Stimulated activated memory B cell treated with anti-CD40 and anti-IgM and Interleukin-4, amounts not matched to agents 10 μg/mL and 1 μg/mL and 100 μg/mL, for 72 hours (primary cell): ENCODE results near the gene CYB5R3.
"Not testable (repeated sequence)": the region's sequence is repeated elsewhere in the genome, so short reads cannot be mapped to it uniquely, and the experiment has no call there.

ENCODE experiments used
- ATAC-seq: fragments of 150-1000 bp; cut with Tn5 transposase; 2 replicates; pipeline ENCODE4 v1.10.0; 2021
- H3K27ac Mint-ChIP-seq: one replicate; pipeline ENCODE4 v1.8.0; 2022; ENCODE audit warnings: mild to moderate bottlenecking, mixed read lengths
- H3K27me3 Mint-ChIP-seq: one replicate; pipeline ENCODE4 v1.8.0; 2022; ENCODE audit warnings: mixed read lengths
- H3K36me3 Mint-ChIP-seq: one replicate; pipeline ENCODE4 v1.8.0; 2022; ENCODE audit warnings: mixed read lengths
- H3K4me1 Mint-ChIP-seq: one replicate; pipeline ENCODE4 v1.8.0; 2022; ENCODE audit warnings: mixed read lengths
- H3K4me3 Mint-ChIP-seq: one replicate; pipeline ENCODE4 v1.8.0; 2022; ENCODE audit warnings: mild to moderate bottlenecking, moderate library complexity, mixed read lengths
- H3K9me3 Mint-ChIP-seq: one replicate; pipeline ENCODE4 v1.8.0; 2022; ENCODE audit warnings: mixed read lengths

The CYB5R3 gene

DNA sequence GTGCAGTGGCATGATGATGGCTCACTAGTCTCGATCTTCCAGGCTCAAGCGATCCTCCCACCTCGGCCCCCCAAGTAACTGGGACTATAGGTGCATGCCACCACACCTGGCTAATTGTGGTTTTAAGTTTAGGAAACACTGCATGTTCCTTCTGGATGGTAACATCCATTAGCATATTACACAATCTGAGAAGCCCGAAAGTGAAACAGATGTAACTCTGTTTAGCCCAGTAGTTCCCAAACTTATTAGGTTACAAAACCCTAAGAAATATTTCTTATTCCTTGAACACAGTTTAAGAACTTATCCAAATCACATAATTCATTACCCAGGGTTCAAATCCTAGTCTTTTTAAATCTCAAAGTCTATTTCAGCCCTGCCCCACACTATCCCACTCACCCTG is 62.8 kb downstream of the CYB5R3 start:
- H3K27ac Mint-ChIP-seq = no peak overlapping the region
- ATAC-seq = no peak
- peaks cover 54% of the 10 kb centered on the region for H3K36me3 Mint-ChIP-seq
- no peak overlapping the region for H3K4me3 Mint-ChIP-seq
- H3K27me3 Mint-ChIP-seq = no peaks in the 10 kb centered on the region
- H3K4me1 Mint-ChIP-seq = peaks cover 21% of the 10 kb centered on the region
- no peaks in the 10 kb centered on the region for H3K9me3 Mint-ChIP-seq

DNA sequence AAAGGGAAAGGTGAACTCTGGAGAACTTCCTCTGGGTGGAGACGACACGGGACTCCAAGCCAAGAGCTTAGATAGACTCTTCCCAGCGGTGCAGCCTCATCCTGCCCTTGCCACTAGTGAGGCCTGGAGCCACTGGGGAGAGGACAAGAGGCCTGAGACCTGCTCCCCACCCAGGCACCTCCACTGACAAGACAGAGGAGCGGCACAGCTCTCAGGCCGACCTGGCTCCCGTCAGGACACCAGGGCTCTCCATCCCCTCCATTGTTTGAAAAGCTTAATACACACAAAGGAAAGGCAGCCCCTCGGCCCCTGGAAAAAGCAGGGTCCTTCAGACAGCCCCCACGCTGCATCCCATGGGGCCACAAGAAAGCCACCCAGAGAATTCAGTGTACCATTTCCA is 64.1 kb downstream of the CYB5R3 start:
- ATAC-seq = no peak
- no peak overlapping the region for H3K27ac Mint-ChIP-seq
- H3K4me1 Mint-ChIP-seq = peaks cover 29% of the 10 kb centered on the region
- H3K4me3 Mint-ChIP-seq = no peak overlapping the region
- H3K27me3 Mint-ChIP-seq = no peaks in the 10 kb centered on the region
- H3K36me3 Mint-ChIP-seq = peaks cover 54% of the 10 kb centered on the region
- no peaks in the 10 kb centered on the region for H3K9me3 Mint-ChIP-seq

GRCh38 chr22:42584364-42584940 is 64.7 kb downstream of the CYB5R3 start:
- no peaks in the 10 kb centered on the region for H3K9me3 Mint-ChIP-seq
- H3K4me3 Mint-ChIP-seq = no peak overlapping the region
- no peaks in the 10 kb centered on the region for H3K27me3 Mint-ChIP-seq
- no peak for ATAC-seq
- peaks cover 47% of the 10 kb centered on the region for H3K36me3 Mint-ChIP-seq
- H3K27ac Mint-ChIP-seq = no peak overlapping the region
- peaks cover 29% of the 10 kb centered on the region for H3K4me1 Mint-ChIP-seq

DNA sequence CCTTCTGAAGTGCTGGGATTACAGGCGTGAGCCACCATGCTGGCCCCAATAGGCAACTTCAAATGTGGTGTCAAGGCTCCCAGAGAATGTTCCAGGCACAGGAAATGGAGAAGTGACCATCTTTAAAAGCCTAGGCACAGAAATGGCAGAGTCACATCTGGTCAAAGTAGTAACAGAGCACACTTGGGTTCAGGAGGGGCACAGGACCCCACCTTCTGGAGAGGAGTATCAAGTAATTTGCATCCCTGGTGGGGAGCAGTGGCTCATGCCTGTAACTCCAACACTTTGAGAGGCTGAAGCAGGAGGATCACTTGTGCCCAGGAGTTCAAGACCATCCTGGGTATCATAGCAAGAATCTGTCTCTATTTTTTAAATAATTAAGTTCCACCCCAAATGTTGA is 66.2 kb downstream of the CYB5R3 start:
- peaks cover 49% of the 10 kb centered on the region for H3K36me3 Mint-ChIP-seq
- no peak overlapping the region for H3K27ac Mint-ChIP-seq
- no peak overlapping the region for H3K4me3 Mint-ChIP-seq
- H3K27me3 Mint-ChIP-seq = no peaks in the 10 kb centered on the region
- peaks cover 26% of the 10 kb centered on the region for H3K4me1 Mint-ChIP-seq
- H3K9me3 Mint-ChIP-seq = no peaks in the 10 kb centered on the region
- no peak for ATAC-seq

DNA sequence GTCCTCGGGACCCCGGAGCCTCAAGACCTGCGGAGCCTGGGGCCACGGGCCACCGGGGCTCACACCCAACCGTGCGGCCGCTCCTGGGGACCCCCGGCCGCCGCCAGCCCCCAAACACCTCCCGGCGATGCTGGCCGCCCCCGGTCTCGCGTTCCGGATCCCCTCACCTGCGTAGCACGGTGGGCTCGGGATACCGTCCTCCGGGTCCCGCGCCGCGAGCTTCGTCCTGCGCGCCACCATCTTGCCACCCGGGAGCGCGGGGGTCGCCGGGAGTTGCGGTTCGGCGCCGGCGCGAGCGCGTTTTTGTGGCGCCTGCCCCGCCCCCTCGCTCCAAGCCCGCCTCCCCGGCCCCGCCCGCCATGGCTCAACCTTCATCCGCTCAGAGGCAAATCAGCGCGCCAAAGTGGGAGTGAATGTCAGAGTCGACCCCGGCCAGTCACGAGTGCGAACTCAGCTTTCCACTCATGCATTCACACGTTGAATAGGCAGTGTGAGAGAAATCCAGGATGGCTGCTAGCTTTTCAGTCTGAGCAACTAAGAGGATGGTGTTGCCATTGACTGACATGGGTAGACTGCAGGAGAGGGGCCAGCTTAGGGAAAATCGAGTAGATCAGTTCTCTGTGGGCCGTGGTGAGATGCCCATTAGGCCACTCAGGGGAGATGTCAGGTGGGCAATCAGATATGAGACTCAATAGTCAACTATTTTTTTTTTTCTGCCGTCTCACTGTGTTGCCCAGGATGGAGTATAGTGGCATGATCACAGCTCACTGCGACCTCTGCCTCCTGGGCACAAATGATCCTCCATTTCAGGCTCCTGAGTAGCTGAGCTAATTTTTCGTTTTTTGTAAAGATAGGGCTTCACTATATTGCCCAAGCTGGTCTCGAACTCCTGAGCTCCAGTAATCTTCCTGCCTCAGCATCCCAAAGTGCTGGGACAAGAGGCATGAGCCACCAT is 67.2 kb downstream of the CYB5R3 start:
- Mint-ChIP-seq H3K27ac (peak overlapping the region; percentile 95), H3K36me3 (peaks cover 49% of the 10 kb centered on the region), H3K9me3 (no peaks in the 10 kb centered on the region), H3K4me1 (peaks cover 19% of the 10 kb centered on the region), H3K4me3 (peak overlapping the region; percentile 100), H3K27me3 (no peaks in the 10 kb centered on the region)
- peak; percentile 89 for ATAC-seq

DNA sequence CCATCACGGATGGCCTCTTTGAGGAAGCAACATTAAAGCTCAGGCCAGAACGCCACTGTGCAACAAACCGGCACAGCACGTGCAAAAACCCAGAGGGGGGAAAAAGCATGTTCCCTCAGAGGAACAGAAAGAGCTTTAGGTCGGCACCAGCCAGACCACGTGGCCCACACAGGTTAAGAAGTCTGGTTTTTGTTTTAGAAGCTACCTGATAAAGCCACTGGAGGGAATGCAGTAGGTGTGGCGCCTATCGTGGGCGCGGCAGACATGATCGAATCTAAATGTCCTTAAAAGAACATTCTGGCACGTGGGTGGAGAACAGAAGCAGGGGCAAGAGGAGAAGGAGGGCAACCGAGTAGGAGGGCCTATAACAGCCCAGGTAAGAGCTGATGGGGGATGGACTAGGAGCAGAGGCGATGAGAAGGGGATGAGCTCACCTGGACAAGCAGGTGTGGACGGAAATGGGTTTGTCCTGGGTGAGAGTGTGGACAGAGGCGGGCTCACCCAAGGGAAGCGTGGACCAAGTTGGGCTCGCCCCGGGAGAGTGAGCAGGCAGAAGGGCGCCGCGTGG is 67.9 kb downstream of the CYB5R3 start:
- Mint-ChIP-seq H3K4me3 (peak overlapping the region; percentile 100), H3K4me1 (peaks cover 19% of the 10 kb centered on the region), H3K36me3 (peaks cover 42% of the 10 kb centered on the region), H3K27ac (peak overlapping the region; percentile 95)
- peak; percentile 69 for ATAC-seq
- H3K27me3 Mint-ChIP-seq, H3K9me3 Mint-ChIP-seq: not testable (repeated sequence)

DNA sequence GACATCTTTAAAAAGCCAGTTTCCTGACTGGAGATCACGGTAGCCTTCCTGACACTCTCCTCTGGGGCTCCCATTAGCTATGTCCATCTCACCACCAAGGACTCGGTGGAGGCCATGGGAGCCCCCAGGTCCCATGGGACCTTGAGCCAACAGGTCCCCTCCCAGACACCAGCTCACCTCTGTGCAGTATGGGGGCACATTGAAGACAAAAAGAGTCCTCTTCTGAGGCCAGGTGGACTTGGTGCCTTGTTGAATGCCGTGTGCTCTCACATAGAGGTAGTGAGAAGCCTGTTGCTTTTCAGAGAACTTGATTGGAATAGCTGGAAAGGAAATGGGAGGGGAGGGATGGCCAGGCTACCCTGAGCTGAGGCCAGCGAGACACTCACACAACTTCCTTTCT is 69.2 kb downstream of the CYB5R3 start:
- peaks cover 19% of the 10 kb centered on the region for H3K4me1 Mint-ChIP-seq
- ATAC-seq, H3K9me3 Mint-ChIP-seq, H3K27ac Mint-ChIP-seq, H3K4me3 Mint-ChIP-seq, H3K27me3 Mint-ChIP-seq: not testable (repeated sequence)
- H3K36me3 Mint-ChIP-seq = peaks cover 36% of the 10 kb centered on the region

DNA sequence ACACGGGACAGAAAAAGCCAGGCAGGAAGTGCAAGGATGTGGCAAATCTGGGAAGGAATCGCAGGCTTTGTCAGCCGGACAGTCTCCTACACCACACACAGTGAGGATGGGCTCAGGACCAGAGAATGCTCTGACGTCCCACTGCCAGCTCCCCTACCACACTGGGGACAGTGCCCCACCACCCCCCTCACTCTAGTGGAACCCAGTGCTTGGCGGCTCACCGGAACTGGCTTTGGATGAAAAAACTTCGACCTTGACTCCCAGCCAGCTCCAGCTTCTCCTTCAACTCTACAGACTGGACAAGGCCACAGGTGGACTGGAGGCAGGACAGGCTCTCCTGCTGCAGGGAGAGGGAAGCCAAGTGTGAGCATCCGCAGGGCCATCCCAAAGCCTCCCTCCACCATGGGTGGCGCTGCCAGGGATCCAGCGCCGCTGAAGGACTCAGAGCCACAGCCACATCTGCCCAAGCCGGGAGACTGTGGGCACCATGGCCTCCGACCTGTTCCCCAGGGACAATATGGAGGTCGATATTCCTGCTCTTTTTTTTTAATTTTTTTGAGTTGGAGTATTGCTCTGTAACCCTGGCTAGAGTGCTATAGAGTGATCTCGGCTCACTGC is 71.5 kb downstream of the CYB5R3 start:
- H3K27ac Mint-ChIP-seq = no peak overlapping the region
- ATAC-seq = no peak
- no peak overlapping the region for H3K4me3 Mint-ChIP-seq
- no peaks in the 10 kb centered on the region for H3K9me3 Mint-ChIP-seq
- peaks cover 34% of the 10 kb centered on the region for H3K36me3 Mint-ChIP-seq
- H3K4me1 Mint-ChIP-seq = peaks cover 19% of the 10 kb centered on the region
- H3K27me3 Mint-ChIP-seq = no peaks in the 10 kb centered on the region

GRCh38 chr22:42577141-42577540 is 72.1 kb downstream of the CYB5R3 start:
- not testable (repeated sequence) for H3K27ac Mint-ChIP-seq, H3K4me3 Mint-ChIP-seq, H3K9me3 Mint-ChIP-seq, ATAC-seq, H3K27me3 Mint-ChIP-seq
- Mint-ChIP-seq H3K4me1 (peaks cover 14% of the 10 kb centered on the region), H3K36me3 (peaks cover 30% of the 10 kb centered on the region)

DNA sequence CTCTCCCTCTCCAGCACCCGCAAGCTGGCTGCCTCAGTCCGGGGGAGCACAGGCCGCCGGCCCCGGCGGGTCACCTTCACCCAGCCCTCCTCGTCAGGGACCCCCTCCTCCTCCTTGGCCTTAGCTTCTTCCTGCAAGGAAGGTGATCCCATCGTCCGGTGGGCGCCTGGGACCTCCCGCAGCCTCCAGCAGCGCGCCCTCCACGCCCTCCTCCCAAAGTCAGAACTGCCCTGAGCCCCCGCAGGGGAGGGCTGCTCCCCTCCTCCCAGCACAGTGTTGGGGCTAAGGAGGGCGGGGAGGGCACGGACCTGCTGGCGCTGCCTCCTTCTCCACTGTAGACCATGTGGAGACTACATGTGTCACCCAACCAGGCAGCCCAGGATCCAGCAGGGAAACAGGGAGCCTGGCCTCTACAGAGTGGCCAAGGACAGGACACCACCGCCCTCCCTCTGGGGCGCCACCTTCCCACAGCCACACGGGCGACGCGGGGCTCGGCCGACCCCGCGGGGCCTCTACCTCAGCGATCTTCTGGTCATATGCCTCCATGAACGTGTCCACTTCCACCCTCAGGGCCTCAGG is 73.1 kb downstream of the CYB5R3 start:
- H3K4me3 Mint-ChIP-seq, H3K27me3 Mint-ChIP-seq, H3K9me3 Mint-ChIP-seq, H3K27ac Mint-ChIP-seq, H3K4me1 Mint-ChIP-seq: not testable (repeated sequence)
- H3K36me3 Mint-ChIP-seq = peaks cover 30% of the 10 kb centered on the region
- peak; percentile 21 for ATAC-seq

DNA sequence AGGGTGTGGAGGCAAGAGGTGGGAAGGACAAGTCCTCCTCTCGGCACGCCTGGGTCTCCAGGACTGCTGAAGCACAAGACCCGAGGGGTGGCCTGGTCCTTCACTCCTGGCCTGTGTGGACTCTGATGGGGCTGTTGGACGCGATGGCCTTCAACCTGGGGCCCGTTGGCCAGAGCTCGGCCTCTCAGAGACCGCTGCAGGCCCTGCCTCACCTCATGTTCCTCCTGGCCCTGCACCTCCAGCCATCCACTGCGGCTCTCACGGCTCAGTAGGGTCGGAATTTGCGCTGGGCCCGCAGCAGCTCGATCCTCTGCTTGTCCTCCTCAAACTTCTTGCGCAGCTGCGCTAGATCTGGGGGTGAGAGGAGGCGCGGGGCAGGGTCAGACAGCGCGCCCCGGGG is 74.7 kb downstream of the CYB5R3 start:
- H3K36me3 Mint-ChIP-seq = peaks cover 38% of the 10 kb centered on the region
- not testable (repeated sequence) for H3K4me1 Mint-ChIP-seq, H3K27me3 Mint-ChIP-seq, H3K4me3 Mint-ChIP-seq, ATAC-seq, H3K9me3 Mint-ChIP-seq, H3K27ac Mint-ChIP-seq

- H3K4me1 Mint-ChIP-seq, H3K27me3 Mint-ChIP-seq, H3K4me3 Mint-ChIP-seq, H3K27ac Mint-ChIP-seq, ATAC-seq, H3K9me3 Mint-ChIP-seq: not testable (repeated sequence)
- H3K36me3 Mint-ChIP-seq = peaks cover 38% of the 10 kb centered on the region
Observed at GRCh38 chr22:42574046-42574445, 75.1 kb downstream of the CYB5R3 start.

DNA sequence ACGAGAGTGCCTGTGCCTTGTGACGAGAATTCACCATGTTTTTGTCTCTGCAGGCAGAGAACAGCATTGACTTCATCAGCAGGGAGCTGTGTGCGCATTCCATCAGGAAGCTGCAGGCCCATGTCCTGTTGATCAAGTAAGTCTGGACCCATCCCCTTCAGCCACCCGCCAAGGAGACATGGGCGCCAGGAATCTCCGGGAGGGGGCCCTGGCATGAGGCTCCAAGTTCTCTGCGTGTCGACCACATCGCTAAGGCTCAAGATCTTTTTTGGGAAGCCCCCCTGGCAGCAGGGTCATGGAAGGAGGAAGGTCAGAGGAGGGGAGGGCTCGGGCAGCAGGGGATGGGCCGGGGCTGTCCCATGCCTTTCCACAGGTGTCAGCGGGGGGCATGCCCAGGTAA is 78.1 kb downstream of the CYB5R3 start:
- H3K4me3 Mint-ChIP-seq, H3K27me3 Mint-ChIP-seq: not testable (repeated sequence)
- peak; percentile 38 for ATAC-seq

DNA sequence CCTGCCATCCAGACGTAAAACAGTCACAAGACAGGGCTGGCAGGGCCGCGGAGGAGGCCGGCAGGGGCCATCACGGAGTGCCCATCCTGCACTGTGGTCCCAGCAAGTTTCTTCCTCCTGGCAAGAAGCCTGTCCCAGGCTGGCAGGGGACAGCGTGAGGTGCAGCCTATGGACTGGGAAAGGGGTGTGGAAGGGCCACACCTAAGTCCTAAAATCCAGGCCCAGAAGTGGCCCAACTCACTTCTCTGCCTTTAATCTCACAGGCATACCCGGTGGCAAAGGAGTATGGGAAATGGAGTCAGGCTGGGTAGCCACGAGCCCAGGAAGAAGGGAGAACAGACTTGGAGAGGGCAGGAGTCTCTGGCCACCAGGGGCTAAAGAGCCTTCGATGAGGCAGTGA is 78.6 kb downstream of the CYB5R3 start:
- H3K4me1 Mint-ChIP-seq, H3K27me3 Mint-ChIP-seq, ATAC-seq, H3K4me3 Mint-ChIP-seq, H3K27ac Mint-ChIP-seq, H3K9me3 Mint-ChIP-seq: not testable (repeated sequence)
- H3K36me3 Mint-ChIP-seq = peaks cover 15% of the 10 kb centered on the region

More for the DNA sequence above, 78.1 kb downstream of the CYB5R3 start:
- not testable (repeated sequence) for H3K9me3 Mint-ChIP-seq, H3K27ac Mint-ChIP-seq, H3K4me1 Mint-ChIP-seq
- peaks cover 20% of the 10 kb centered on the region for H3K36me3 Mint-ChIP-seq

DNA sequence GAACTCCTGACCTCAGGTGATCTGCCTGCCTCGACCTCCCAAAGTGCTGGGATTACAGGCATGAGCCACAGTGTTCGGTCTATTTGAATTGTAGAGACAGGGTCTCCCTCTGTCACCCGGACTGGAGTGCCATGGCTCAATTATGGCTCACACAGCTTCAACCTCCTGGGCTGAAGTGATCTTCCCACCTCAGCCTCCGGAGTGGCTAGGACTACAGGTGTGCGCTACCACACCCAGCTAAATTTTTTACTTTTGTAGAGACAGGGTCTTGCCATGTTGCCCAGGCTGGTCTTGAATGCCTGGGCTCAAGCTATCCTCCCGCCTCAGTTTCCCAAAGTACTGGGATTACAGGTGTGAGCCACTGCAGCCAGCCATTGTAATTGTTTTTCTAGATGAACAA is 81.2 kb downstream of the CYB5R3 start:
- H3K4me3 Mint-ChIP-seq, H3K9me3 Mint-ChIP-seq, H3K27me3 Mint-ChIP-seq, H3K4me1 Mint-ChIP-seq, ATAC-seq, H3K27ac Mint-ChIP-seq: not testable (repeated sequence)
- peaks cover 11% of the 10 kb centered on the region for H3K36me3 Mint-ChIP-seq
